HG03521 (cell line): ENCODE data around the gene PCF11.

Experiments used
- ATAC-seq: cut with Tn5 transposase; IDR thresholded peaks from one replicate; pipeline ENCODE4 v1.9.1; 2021; ENCODE audit warnings: mild to moderate bottlenecking, moderate library complexity; ENCODE audit not compliant: unreplicated experiment

Gene PCF11

GRCh38 chr11:83151274-83151977 lies 5.5 kb upstream of the PCF11 start:
- ATAC-seq, result no peak

GRCh38 chr11:83152264-83152663 lies 4.7 kb upstream of the PCF11 start:
- ATAC-seq, result no peak

GRCh38 chr11:83153764-83154163 lies 3.2 kb upstream of the PCF11 start:
- no peak for ATAC-seq

GRCh38 chr11:83156144-83156995 lies 561 bp upstream of the PCF11 start:
- peak; percentile 96 for ATAC-seq

- ATAC-seq, result no peak
Observed at GRCh38 chr11:83157594-83158356, 844 bp downstream of the PCF11 start.

DNA sequence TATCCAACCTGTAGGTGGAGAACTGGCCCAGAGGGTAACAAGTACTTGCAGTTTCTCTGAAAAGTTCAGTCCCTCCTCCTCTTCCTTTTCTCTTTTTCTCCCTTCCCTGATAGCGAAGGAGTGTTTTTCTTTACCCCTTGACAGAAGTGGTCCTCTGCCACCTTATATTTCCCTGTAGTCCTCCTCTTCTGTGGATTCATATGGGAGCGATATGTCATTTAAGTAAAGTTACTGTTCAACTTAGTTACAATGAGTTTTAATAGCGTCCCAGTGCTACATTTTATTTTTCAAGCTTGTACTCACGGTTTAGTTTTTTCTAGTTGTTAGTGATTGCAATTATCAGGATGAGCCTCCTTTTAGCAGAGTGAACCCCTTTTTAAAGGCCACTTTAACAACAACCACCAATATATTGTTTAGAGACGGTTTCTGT lies 1.4 kb downstream of the PCF11 start:
- no peak for ATAC-seq

DNA sequence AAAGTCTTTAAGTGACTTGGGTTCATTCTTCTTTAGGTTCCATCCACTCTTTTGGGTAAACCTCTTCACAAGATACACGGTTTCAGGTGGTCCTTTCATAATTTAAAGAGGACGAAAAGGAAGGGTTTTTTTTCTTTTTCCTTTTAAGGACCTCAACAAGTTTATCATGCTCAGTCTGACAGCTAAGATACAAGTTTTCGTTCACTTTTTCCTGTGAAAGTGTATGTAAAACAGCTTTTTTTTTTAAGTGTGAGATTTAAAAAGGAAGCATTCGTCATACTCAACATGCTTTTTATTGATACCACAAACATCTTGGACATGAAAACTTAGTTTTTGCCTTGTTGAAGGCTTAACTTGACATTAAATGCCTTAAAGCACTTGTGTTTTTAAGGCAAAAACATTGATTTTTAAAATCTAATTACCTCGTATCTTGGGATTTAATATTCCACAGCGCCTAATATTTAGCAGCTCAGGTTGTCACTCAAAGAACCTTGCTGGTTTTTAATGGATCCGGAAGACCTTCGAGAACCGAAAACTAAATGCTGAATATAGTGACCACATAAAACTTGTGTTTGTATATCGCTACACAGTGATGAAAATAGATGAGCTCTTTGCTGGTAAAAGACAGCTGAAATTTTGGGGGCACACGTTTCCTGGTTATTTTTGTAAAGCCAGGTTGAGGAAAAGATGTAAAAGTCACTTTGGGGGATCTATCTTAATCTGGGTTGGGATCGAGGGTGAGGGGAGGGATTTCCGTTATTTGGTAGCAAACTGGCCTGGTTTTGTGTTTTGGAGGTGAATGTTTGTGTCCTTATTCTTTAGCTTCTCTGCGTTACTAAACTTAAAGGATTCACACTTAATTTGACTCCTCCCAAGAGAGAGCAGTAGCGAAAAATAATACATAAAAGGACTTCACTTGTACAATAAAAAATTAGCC lies 2.3 kb downstream of the PCF11 start:
- no peak for ATAC-seq

DNA sequence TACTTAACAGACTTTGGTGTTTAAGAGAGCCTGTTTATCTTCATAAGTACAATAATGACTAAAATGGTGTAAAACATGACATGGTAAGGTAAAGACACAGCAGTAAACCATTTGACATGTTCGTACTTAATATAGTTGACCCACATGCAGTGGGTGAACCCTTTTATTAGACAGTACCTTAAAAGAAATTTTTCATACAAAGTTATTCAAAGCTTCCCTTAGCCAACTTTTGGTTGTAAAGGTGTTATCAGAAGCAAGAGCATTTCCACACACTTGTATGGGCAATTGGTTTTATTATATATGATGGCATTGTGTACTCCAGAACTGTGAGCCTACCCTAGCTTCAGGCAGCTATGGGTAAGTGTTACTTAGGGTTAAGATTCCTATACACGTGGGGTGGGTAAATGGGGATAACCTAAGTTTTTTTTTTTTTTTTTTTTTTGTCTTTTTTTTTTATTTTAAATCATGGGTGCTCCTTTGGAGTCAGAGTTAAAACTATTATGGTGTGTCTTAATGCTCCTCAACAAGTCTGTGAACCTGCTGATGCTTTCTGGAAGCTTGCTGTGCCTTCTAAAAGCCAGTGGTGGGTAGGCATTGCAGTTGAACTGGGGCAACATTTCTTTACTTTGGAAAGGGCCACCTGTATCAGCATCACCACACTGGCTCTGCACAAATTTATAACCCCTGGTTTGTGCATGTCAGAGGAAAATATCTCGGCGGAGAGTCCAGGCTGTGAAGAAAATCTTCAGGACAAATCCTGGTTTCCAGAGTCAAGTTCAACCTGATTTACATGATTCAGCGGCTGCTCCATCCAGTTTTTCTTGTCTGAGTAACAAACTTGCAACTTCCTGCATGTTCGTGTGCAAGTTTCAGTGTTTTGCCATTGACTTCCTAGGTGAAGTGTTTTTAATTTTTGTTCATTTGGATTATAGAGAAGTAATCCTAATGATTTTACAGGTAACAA lies 3.3 kb downstream of the PCF11 start:
- ATAC-seq, result no peak

DNA sequence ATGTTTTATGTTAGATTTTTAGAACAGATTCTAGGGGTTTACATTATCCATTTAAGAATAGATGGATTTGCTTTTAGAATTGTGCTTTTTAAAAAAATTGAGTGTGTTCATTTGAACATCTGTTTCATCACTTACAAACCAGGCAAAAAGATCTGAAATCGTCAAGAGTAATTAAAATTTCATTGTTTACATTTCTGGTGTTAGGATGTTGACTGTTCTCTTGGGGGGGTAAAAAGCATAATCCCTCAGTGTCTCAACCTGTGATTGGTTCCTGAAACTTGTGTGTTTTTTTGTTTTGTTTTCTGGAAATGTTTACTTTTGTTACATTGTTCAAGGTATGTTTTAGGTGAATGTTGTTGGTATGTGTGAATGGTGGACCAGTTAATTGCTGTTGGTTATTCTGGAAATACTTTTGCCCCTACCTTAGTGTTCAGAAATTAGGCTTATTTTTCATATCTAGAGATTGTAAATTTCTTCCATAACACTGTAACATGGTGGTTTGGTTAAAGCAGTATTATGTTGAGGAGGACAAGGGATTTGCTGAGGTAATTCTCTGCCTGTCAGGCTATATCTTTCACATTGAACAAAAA lies 4.8 kb downstream of the PCF11 start:
- no peak for ATAC-seq

DNA sequence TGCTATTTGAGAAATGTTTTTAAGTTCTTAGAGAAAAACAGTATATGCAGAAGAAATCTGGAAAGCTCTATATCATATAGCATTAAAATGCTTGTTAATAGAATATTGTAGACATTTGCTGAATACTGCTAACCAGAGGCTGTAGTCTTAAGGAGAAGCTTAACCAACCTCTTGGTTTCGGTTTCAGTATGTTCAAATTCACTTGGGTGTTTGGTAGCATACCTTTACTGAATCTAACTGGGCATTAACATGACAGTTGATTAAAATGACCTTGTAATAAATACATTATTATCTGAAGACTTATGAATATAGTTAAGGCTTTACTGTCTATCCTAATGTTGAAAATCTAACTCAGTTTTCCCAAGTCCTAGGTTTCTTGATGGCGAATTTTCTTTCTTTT lies 5.4 kb downstream of the PCF11 start:
- ATAC-seq, result no peak

DNA sequence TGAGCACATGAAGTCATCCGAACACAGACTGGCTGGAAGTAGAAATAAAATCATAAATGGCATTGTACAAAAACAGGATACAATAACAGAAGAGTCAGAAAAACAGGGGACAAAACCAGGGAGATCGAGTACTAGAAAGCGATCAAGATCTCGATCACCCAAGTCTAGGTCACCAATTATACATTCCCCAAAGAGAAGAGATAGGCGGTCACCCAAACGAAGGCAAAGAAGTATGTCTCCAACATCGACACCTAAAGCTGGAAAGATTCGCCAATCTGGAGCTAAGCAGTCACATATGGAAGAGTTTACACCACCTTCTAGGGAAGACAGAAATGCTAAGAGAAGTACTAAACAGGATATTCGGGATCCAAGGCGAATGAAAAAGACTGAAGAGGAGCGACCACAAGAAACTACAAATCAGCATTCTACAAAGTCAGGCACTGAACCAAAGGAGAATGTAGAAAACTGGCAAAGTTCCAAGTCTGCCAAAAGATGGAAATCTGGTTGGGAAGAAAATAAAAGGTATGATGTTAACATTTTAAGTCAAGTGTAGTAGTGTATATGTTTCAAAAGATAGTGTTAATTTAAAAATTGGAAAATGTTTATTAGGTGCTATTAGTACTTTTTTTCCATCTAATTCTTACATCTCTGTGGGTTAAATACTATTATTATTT lies 9.4 kb downstream of the PCF11 start:
- no peak for ATAC-seq

- no peak for ATAC-seq
Observed at GRCh38 chr11:83168756-83169155, 11.8 kb downstream of the PCF11 start.

DNA sequence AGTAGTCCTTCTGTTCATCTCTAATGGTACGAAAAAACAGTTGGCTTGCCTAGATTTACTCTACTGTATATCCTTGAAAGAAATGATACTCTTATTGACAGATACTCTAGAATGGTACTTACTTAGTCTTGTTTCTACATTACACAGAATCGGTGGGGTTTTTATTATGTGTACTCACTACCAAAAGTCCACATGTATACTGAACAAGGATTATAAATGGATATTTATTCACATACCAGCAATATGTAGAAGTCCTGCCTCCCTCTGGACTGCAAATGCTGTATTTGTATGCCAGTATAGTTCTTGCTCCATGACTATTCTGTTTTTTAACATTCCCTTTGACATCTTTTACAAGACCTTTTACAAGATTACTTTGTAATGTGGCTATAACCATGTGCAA lies 13.9 kb downstream of the PCF11 start:
- ATAC-seq, result no peak

DNA sequence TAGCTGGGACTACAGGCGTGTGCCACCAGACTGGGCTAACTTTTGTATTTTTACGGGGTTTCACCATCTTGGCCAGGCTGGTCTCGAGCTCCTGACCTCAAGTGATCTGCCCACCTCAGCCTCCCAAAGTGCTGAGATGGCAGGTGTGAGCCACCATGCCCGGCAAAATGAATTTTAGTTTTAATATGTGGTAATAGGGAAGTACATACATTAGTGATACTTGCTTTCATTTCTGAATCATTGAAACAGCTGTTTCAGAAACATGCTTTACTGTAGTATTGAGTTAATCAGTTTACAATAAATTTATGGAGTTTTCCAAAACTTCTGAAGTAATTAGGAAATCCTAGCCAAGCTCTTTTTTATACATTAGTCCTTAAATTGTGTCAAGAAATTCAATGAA lies 15.6 kb downstream of the PCF11 start:
- ATAC-seq, result no peak

- ATAC-seq, result no peak
Observed at GRCh38 chr11:83174008-83174407, 17.1 kb downstream of the PCF11 start.

DNA sequence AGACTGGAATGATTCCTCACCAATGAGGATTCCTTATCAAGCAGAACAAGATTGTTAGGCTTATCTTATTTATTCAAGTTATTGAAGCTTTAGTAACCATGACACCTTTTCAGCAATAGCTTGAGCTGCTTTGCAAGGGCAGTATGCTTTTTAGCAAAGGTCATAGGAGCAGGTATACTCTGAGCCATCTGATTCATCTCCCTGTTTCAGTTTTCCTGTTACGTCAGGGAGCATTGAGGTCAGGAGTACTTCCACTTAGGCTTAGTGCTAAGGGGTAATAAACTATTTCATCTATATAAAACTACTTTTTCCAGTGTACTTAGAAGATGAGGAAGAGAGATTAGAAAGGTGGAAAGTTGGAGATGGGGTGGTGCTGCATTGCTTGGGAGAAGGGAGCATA lies 18.9 kb downstream of the PCF11 start:
- ATAC-seq, result no peak

- ATAC-seq, result no peak
Observed at GRCh38 chr11:83181815-83182214, 24.9 kb downstream of the PCF11 start.

DNA sequence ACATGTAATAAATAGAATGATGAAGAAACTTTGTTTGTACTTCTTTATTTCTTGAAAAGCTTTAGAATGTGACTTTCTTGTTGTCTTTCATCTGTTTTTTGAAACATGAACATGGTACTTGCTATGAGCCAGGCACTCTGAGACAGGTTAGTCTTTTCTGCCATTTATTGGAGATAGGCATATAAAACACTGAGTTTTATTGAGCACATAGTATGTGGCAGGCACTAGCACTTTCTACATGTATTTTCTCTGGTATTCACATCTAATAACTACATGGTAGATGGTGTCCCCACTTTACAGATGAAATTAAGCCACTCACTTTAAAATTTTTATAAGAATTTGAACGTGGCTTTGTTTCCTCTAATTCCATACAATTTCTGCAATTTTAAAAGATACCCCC lies 28.8 kb downstream of the PCF11 start:
- ATAC-seq, result no peak
